ENCODE measurements around the gene KHDC1L. TPM values are rescaled to one million over a fixed set of nuclear protein-coding genes. Genes with fewer than 3 reads are reported as not detected.
A peak's percentile ranks its signal among the peaks of the same experiment; 100 is the strongest.
"Not testable (repeated sequence)": the region's sequence is repeated elsewhere in the genome, so short reads cannot be mapped to it uniquely, and the experiment has no call there.

Gene KHDC1L
- total RNA-seq, 4 donors from 2014 or later, result not detected

DNA sequence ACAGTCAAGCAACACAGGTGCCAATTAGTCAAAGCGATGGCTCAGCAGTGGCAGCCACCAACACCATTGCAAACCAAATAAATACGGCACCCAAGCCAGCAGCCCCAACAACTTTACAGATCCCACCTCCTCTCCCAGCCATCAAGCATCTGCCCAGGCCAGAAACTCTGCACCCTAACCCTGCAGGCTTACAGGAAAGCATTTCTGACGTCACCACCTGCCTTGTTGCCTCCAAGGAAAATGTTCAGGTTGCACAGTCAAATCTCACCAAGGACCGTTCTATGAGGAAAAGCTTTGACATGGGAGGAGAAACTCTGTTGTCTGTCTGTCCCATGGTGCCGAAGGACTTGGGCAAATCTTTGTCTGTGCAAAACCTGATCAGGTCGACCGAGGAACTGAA lies 30.6 kb downstream of the KHDC1L start:
- 88% methylated on average over 7 of the region's 7 CpGs; no CpG with 5 or more reads in 1 of the 2 donors for WGBS, 2 donors (ENCODE audit: low coverage in 1 of 2)

DNA sequence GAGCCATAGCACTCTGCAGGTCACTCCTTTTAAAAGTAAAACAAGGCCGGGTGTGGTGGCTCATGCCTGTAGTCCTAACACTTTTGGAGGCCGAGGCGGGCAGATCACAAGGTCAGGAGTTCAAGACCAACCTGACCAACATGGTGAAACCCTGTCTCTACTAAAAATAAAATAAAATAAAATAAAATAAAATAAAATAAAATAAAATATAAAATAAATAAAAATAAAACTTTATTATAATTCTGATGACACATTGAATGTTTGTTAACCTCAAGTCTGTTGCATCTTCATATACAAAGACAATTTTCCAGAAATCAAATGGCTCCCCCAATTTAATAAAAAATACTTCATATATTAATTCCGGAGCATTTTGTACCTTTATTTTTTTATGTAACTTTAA lies 32.0 kb downstream of the KHDC1L start:
- DNase-seq; H3K36me3 ChIP-seq; H3K4me3 ChIP-seq; H3K27ac ChIP-seq; intact Hi-C loops (cut with DNase I; ENCODE audit: low total_unique reads); H3K27me3 ChIP-seq; H3K9me3 ChIP-seq; in situ Hi-C loops (cut with MboI; ENCODE audit: low pct_ligation_motif_present in 1 of 4, low pct_unique_long_range_greater_than_20kb in 1 of 4, low sequenced_read_pairs in 3 of 4); H3K4me1 ChIP-seq: not testable (repeated sequence)
- WGBS, 2 donors (ENCODE audit: low coverage in 1 of 2), result 94 to 97% methylated on average over 1 to 4 of the region's 4 CpGs

More for the DNA sequence above, 30.6 kb downstream of the KHDC1L start:
- H3K4me3 ChIP-seq, result no peak overlapping the region
- H3K4me1 ChIP-seq, result no peaks in the 10 kb centered on the region
- in situ Hi-C loops (cut with MboI; ENCODE audit: low pct_ligation_motif_present in 1 of 4, low pct_unique_long_range_greater_than_20kb in 1 of 4, low sequenced_read_pairs in 3 of 4), result no loop called here
- H3K27me3 ChIP-seq, result no peaks in the 10 kb centered on the region
- H3K36me3 ChIP-seq, result no peaks in the 10 kb centered on the region
- intact Hi-C loops (cut with DNase I; ENCODE audit: low total_unique reads), result no loop called here
- DNase-seq, result no peak
- no peaks in the 10 kb centered on the region for H3K9me3 ChIP-seq
- TF ChIP-seq, protein P1, sequence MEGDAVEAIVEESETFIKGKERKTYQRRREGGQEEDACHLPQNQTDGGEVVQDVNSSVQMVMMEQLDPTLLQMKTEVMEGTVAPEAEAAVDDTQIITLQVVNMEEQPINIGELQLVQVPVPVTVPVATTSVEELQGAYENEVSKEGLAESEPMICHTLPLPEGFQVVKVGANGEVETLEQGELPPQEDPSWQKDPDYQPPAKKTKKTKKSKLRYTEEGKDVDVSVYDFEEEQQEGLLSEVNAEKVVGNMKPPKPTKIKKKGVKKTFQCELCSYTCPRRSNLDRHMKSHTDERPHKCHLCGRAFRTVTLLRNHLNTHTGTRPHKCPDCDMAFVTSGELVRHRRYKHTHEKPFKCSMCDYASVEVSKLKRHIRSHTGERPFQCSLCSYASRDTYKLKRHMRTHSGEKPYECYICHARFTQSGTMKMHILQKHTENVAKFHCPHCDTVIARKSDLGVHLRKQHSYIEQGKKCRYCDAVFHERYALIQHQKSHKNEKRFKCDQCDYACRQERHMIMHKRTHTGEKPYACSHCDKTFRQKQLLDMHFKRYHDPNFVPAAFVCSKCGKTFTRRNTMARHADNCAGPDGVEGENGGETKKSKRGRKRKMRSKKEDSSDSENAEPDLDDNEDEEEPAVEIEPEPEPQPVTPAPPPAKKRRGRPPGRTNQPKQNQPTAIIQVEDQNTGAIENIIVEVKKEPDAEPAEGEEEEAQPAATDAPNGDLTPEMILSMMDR (IDR thresholded peaks at IDR 0.05), result no peak
- no peak for TF ChIP-seq EP300 (IDR thresholded peaks at IDR 0.05; ENCODE audit: low read depth)
- TF ChIP-seq POLR2A (IDR thresholded peaks at IDR 0.05), result no peak
- TF ChIP-seq POLR2AphosphoS5 (IDR thresholded peaks at IDR 0.05), result no peak
- H3K27ac ChIP-seq, result no peak overlapping the region

DNA sequence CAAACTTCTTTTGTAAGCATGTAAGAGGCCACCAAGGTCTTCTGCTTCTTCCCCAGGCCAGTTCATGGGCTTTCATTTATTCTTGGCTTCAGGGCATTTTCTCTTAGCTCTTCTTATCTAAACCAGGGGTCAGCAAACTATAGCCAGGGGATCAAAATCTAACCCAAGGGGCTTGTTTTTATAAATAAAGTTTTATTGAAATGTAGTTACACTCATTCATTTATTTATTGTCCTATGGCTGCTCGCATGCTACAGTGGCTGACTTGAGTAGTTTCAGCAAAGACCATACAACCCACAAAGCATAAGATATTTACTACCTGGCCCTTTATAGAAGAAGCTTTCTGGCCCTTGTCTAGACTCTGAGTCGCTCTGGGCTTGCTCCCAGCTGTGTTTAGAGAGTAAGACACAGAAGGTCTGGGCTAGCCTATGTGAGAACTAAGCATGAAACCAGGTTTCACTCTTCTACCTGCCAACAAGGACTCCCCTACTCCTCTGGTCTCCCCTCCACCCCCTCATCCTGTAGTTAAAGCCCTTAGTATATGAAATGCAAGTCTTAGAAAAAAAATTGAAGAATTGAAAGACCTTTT lies 43.2 kb downstream of the KHDC1L start:
- WGBS, 2 donors (ENCODE audit: low coverage in 1 of 2), result 29 to 70% methylated on average over 1 to 2 of the region's 2 CpGs
- Histone ChIP-seq H3K27ac (no peak overlapping the region), H3K36me3 (no peaks in the 10 kb centered on the region), H3K4me3 (no peak overlapping the region), H3K27me3 (no peaks in the 10 kb centered on the region), H3K9me3 (no peaks in the 10 kb centered on the region), H3K4me1 (peaks cover 0 to 4% (median 0%) of the 10 kb centered on the region in 4 donors)
- DNase-seq, result no peak
- TF ChIP-seq POLR2AphosphoS5 (IDR thresholded peaks at IDR 0.05), result no peak
- in situ Hi-C loops (cut with MboI; ENCODE audit: low pct_ligation_motif_present in 1 of 4, low pct_unique_long_range_greater_than_20kb in 1 of 4, low sequenced_read_pairs in 3 of 4), result no loop called here
- intact Hi-C loops (cut with DNase I; ENCODE audit: low total_unique reads), result no loop called here

DNA sequence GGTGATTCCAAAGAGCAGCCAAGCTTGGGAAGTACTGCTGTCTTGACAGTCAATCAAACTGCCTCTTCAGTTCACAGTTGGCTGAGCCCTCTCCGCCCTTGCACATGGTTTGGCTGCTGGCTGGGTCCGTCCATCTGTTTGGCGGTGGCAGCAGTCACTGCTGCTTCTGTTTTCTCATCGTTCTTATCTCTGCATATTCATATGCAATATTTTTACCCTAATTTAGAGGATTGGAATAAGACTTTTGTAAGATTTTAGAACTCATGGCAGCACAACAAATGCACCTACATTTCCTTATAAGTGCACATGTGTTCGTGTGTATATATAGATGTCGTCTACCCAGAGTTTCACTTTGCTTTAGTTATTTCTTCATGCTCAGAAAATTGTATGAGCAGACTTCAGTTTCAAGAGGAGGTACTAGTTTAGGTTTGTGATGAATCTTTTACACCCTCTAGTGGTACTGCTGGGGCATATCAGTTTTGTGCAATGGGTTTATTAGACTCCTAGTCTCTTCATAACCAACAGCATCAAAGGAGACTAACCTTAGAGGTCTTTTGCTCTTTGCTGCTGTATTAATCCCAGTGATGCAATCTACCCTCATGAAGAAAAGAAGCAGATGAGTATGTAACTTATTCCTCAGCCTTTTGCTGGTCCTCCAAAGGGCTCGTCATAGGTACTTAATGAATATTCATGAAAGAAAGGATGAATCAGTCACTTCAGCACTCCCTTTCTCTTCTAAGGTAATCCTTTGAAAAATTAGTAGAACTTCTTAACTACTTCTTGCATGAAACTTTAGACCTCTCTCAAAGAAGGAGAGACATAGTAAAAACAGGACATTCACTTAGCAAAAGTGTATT lies 44.3 kb downstream of the KHDC1L start:
- Histone ChIP-seq H3K27ac (no peak overlapping the region), H3K27me3 (no peaks in the 10 kb centered on the region), H3K4me1 (peaks cover 0 to 4% (median 0%) of the 10 kb centered on the region in 4 donors), H3K9me3 (no peaks in the 10 kb centered on the region), H3K4me3 (peak overlapping the region in 1 of 4 donors; percentile 29), H3K36me3 (no peaks in the 10 kb centered on the region)
- in situ Hi-C loops (cut with MboI; ENCODE audit: low pct_ligation_motif_present in 1 of 4, low pct_unique_long_range_greater_than_20kb in 1 of 4, low sequenced_read_pairs in 3 of 4), result no loop called here
- no peak for TF ChIP-seq POLR2AphosphoS5 (IDR thresholded peaks at IDR 0.05)
- TF ChIP-seq, protein P1 (IDR thresholded peaks at IDR 0.05), result peak; percentile 51 to 71 (median 64)
- TF ChIP-seq POLR2A (IDR thresholded peaks at IDR 0.05), result no peak
- no peak for DNase-seq
- WGBS, 2 donors (ENCODE audit: low coverage in 1 of 2), result 17 to 20% methylated on average over 3 to 7 of the region's 7 CpGs
- intact Hi-C loops (cut with DNase I; ENCODE audit: low total_unique reads), result no loop called here

DNA sequence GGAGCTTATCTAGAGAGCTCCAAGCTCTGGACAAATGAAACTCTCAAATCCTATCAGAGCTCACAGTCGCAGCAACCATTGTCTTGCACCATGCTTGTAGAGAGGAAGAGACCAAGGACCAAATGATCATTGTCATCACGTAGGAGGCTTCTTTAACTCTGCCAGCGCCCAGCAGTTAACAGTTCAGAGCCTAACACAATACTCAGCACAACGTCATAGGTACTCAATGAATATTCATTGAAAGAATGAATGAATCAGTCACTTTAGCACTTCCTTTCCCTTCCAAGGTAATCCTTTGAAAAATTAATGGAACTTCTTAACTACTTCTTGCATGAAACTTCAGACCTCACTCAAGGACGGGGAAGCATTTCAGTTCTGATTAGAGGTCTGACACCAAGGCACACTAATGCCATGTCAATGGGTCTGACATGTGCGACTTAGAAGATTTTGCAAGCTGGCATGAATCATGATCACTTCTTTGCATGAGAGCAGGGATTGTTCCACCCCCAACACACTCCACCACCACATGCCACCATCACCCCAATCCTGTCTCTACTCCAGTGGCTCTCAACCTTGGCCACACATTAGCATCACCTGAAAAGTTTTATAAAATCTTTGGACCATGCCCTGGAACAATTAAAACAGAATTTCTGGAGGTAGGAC lies 45.1 kb downstream of the KHDC1L start:
- in situ Hi-C loops (cut with MboI; ENCODE audit: low pct_ligation_motif_present in 1 of 4, low pct_unique_long_range_greater_than_20kb in 1 of 4, low sequenced_read_pairs in 3 of 4) (no loop called here), intact Hi-C loops (cut with DNase I; ENCODE audit: low total_unique reads) (no loop called here)
- H3K9me3 ChIP-seq, result no peaks in the 10 kb centered on the region
- 67 to 79% methylated on average over 2 to 6 of the region's 6 CpGs for WGBS, 2 donors (ENCODE audit: low coverage in 1 of 2)
- H3K36me3 ChIP-seq, result no peaks in the 10 kb centered on the region
- no peak for DNase-seq
- H3K4me1 ChIP-seq, result peaks cover 0 to 4% (median 0%) of the 10 kb centered on the region in 4 donors
- H3K27ac ChIP-seq, result no peak overlapping the region
- no peaks in the 10 kb centered on the region for H3K27me3 ChIP-seq
- TF ChIP-seq, protein P1 (IDR thresholded peaks at IDR 0.05), result no peak
- TF ChIP-seq POLR2AphosphoS5 (IDR thresholded peaks at IDR 0.05) (no peak), EP300 (IDR thresholded peaks at IDR 0.05; ENCODE audit: low read depth) (no peak), POLR2A (IDR thresholded peaks at IDR 0.05) (no peak)
- no peak overlapping the region for H3K4me3 ChIP-seq
